NCI-H1105 treated with DMSO at 0.1 percent for 48 hours (cell line): ENCODE data around the gene THOP1.

ENCODE experiments used
- DNase-seq: peaks from one replicate; lab custom pipeline; 2025; lab: John Stamatoyannopoulos, UW

The THOP1 gene

DNA sequence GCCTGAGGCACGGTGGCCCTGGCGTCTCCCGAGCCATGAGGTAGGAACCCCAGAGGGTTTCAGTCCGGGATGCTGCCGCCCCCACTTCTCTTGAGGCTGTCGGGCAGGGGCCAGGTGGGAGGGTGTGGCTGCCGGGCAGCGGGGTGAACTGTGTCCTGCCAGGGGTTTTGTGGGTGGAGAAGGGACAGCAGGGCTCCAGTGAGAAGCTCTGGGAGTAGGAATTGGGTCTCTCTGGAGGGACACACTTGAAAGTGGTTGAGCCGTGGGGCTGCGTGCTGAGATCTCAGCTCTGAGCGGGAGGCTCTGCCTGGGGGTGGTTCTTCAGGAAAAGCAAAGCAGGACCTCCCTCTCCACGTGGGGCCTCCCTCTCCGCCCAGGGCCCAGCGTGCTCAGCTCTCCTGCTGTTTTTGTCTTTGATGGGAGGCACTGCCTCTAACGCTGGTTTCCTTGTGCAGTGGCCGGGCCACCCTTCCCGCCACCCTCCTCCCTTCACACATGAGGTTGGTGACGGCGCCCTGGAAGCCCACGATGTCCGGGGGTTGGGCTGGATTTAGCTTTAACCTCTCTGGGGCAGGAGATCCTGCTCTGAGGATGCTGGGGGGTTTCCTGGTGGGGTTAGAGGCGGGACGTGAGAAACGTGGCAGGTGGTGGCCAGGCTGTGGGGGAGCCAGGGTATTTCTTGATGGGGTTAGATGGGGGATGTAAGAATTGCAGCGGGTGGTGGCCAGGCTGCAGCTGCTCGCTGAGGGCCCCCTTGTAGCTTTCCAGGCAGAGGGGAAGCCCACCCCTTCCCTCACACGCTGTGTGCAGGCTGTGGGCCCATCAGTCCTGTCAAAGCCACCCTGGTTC is 19.1 kb downstream of the THOP1 start:
- DNase-seq = no peak

DNA sequence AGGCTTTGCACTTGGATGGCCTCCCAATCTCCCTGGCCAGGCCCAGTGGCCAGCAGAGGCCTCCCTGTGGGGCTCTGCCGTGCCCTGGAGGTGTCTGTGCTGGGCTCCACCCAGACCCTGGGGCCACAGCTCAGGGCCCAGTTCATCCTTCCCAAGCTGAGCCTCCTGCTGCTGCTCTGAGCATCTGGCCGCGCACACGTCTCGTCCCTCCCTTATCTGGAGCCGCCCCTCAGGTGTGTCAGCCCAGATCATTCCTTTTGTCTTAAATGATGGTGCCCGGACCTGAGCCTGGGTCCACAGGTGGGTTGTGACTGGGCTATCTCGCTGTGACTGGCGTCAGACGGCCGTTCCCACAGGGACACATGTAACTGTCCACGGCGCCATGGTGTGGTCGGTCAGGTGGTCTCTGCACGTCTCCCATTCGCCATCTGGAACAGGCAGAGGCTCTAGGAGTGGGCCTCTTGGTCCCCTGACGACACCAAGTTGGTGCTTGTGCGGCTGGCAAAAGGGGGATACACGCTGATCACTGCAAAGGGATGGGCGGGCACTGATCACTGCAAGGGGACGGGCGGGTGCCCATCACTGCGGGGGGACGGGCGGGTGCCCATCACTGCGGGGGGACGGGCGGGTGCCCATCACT is 20.1 kb downstream of the THOP1 start:
- DNase-seq = no peak

DNA sequence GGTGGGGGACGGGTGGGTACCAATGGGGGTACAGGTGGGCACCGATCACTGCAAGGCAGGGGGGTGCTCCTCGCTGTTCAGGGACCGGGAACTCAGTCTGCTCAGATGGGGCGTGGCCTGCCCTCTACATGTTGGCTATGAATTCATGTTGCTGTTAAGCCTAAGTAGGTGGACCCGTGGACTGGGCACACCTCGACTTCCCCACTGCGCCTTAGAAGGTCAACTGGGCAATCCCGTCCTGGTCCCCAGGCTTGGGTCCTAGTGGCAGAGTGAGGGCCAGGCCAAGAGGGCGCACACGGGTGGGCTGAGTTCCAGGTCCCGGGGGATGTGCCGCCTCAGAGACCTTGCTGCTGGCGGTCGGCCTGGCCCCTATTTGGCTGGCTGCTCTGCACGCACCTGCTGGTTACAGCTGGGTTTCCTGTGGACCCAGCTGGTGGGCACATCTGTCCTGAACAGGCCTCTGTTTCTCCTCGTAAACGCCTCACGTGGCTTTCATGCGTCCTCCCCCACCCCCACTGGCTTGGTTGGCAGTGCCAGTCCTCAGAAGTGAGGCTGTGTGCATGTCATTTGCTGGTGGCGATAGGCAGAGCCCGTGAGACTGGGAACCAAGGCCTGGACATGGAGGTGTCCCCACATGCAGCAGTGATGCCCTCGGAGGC is 20.8 kb downstream of the THOP1 start:
- DNase-seq = no peak

DNA sequence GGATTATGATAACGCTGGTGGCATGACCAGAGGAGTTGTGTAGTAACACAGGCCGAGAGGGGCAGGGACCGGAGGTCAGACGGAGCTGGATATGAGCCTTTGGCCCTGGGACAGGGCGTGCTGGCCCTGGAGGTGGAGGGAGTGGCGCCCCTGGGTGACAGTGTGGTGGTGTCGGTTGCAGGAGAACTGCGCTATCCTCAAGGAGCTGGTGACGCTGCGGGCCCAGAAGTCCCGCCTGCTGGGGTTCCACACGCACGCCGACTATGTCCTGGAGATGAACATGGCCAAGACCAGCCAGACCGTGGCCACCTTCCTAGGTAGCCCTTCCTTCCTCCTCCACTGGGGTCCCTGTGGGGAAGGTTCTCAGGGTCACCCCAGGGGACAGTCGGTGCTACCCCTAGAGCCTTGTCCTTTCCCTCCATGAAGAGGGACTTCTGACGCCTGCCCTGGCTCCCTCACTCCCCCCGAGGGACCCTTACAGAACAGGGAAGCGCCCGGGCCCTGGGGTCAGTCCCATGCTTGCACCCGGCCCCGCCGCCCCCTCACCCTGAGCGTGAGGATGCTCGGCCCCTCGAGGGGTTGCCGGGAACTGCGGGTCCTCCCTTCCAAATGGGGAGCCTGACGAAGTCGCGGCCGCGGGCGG is 21.6 kb downstream of the THOP1 start:
- DNase-seq = no peak

DNA sequence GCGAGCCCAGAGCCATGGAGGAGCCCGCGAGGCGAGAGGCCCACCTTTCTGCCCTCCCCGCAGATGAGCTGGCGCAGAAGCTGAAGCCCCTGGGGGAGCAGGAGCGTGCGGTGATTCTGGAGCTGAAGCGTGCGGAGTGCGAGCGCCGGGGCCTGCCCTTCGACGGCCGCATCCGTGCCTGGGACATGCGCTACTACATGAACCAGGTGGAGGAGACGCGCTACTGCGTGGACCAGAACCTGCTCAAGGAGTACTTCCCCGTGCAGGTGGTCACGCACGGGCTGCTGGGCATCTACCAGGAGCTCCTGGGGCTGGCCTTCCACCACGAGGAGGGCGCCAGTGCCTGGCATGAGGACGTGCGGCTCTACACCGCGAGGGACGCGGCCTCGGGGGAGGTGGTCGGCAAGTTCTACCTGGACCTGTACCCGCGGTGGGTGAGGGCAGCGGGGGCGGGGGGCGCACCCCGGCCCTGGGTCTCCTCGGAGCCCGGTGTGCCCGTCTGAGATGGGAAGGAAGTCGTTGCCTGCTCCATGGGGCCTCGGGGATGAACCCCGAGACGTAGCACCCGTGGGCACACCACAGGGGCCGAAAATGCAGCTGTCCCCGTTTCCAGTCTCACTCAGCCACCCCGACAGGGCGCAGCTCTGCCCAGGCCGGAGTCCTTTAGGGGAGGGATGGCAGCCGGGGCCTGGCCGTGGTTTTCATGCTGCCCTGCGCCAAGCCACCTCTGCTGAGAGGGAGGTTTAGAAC is 22.3 kb downstream of the THOP1 start:
- no peak for DNase-seq

DNA sequence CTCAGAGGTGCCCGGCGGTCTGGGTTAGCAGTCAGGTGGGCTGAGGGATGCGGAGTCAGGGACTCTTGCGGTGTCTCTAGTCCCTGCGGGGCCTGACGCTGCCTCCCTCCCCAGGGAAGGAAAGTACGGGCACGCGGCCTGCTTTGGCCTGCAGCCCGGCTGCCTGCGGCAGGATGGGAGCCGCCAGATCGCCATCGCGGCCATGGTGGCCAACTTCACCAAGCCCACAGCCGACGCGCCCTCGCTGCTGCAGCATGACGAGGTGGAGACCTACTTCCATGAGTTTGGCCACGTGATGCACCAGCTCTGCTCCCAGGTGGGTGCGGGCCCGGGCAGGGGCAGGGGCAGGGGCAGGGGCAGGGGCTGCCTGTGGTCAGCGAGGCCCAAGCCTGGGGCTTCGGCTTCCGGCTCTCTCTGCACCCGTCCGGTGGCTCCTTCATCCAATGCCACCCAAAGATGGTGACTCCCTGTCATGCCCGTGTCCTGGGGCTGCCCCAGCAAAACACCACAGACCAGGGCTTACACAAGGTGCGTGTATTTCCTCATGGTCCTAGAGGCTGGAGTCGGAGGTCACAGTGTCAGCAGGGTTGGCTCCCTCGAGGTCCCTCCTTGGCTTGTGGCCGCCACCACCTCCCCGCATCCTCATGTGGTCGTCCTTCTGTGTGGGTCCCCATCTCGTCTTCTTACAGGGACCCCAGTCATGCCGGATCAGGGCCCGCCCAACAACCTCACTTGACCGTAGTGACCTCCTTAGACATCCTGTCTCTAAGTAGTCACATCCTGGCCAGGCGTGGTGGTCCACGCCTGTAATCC is 23.0 kb downstream of the THOP1 start:
- no peak for DNase-seq

DNA sequence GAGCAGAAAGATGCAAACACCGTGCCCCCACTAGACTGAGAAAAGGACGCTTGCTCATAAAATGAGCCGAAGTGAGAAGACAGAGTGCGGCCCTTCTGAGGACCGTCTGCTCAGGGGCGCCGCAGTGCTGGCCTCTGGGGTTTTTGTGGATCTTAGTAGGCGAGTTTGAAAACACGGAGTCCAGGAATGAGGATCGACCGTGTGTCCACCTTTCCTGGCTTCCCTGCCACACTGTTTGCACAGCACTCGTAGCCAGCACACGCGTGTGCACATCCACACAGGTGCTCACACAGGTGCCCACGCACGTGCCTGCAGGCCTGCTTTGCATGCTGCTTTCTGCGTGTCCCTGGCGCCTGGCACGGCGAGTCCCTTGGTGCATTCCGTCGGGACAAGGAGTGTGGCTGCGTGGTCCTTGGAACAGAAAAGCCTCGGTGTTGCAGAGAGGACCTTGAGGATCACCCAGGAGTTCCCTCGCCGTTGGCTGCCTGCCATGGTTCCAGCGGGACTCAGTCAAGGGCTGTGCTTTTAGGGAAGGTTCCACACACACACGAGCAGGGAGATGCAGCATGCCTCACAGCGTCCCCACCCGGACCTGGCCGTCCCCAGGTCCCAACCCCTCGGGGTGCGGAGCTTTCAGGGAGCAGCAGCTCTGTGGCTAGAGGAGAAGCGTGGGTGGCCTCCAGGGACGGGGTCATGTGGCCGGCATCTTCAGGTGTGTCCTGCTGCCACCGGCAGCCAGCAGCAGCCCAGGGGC is 24.3 kb downstream of the THOP1 start:
- no peak for DNase-seq

DNA sequence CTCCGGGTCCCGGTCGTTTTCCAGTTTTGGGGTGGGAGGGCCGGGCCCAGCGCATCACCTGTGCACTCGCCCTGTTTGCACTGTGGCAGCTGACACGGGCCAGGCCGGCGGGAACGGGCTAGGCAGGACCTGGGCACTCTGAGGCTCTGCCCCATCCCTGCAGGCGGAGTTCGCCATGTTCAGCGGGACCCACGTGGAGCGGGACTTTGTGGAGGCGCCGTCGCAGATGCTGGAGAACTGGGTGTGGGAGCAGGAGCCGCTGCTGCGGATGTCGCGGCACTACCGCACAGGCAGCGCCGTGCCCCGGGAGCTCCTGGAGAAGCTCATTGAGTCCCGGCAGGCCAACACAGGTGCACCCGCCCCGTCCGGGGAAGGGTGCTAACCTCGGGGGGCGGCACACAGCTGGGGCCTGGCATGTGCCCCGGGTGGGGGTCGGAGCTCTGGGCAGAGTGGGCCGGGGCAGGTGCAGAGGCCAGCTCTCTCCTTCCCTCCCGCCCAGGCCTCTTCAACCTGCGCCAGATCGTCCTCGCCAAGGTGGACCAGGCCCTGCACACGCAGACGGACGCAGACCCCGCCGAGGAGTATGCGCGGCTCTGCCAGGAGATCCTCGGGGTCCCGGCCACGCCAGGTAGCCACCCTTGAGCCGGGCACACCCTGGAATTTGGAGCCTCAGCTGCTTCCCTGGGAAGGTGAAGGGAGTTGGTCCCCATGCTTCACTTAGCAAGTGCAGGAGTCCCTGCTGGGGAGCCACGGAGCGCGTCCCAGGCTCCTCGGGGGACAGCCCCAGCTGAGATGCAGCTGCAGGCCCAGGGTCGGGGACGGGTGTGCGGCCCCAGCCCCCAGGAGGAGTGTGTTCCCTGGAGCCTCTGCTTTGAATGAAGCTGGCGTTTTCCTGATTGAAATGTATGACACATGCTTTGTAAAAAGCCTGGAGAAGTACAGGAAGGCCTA is 25.1 kb downstream of the THOP1 start:
- no peak for DNase-seq

DNA sequence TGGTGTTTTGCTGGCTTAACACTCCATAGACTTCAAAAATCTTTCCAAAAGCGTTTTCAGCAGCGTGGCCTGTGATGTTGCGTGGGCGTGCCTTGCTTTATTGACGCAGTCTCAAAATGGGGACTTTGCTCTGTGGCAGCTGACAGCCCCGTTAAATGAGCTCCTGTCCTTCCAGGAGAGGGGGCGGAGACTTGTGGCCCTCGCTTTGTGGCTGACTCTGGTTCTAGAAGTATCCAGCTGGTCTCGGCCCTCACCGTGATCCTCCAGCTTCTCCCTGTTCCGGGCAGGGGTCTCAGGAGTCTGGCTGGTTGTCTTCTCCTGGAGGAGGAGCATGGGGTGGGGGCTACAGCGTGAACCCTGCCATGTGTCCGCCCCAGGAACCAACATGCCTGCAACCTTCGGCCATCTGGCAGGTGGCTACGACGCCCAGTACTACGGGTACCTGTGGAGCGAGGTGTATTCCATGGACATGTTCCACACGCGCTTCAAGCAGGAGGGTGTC is 26.0 kb downstream of the THOP1 start:
- no peak for DNase-seq

DNA sequence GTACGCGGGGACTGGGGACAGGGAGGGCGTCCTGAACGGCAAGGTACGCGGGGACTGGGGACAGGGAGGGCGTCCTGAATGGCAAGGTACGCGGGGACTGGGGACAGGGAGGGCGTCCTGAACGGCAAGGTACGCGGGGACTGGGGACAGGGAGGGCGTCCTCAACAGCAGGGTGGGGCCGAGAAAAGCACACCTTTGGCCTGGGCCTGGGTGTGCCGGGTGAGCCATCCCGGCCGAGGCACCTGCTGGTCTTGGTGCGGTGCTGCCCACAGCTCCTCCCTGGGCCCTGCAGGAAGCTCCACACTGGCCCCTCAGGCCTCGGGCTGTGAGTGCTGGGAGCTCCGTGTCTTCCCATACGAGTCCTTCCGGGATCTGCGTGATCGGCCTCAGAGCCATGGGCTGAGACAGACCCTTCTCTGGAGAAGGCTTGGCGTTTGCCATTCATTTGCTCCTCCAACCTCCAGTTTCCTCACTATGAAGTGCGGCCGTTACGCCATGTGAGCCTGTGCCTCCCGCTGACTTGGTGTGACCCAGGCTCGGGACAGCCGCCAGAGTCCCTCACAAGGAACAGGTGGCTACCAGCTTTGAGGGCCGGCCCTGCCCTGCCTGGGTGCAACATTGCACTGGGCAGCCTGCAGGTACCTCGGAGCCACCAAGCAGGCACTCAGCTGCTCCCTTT is 26.6 kb downstream of the THOP1 start:
- no peak for DNase-seq

DNA sequence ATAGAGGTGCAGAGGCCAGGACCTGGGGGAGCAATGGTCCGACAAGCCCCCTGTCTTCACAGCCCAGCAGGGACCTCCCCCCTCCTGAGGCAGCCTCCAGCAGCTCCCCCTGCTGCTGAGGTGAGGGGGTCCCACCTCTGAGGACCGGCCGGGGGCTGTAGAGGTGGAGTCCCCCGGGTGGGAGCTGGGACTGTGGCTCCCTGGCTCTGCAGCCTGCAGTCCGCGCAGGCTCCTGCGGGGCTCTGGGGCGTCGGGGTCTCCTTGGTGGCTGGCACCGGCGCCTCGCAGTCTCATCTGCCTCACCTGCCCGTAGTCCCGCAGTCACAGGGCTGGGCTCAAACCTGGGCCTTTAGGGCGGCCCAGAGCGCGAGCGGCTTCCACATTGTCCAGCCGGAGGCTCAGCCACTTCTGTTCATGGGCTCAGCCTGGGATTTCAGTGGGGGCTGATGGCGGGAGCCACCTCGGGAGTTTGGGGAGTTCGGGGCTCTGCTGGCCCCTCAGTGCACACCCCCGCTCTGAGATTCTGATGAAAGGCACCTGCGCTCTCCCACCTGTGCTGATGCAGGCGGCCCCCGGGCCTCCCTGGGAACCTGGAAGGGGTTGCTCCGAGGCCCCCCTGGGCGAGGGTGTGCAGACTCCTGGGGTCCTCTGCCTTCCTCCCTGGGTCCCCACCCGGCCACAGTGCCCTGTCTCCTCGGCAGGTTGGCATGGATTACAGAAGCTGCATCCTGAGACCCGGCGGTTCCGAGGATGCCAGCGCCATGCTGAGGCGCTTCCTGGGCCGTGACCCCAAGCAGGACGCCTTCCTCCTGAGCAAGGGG is 27.3 kb downstream of the THOP1 start:
- DNase-seq = no peak

DNA sequence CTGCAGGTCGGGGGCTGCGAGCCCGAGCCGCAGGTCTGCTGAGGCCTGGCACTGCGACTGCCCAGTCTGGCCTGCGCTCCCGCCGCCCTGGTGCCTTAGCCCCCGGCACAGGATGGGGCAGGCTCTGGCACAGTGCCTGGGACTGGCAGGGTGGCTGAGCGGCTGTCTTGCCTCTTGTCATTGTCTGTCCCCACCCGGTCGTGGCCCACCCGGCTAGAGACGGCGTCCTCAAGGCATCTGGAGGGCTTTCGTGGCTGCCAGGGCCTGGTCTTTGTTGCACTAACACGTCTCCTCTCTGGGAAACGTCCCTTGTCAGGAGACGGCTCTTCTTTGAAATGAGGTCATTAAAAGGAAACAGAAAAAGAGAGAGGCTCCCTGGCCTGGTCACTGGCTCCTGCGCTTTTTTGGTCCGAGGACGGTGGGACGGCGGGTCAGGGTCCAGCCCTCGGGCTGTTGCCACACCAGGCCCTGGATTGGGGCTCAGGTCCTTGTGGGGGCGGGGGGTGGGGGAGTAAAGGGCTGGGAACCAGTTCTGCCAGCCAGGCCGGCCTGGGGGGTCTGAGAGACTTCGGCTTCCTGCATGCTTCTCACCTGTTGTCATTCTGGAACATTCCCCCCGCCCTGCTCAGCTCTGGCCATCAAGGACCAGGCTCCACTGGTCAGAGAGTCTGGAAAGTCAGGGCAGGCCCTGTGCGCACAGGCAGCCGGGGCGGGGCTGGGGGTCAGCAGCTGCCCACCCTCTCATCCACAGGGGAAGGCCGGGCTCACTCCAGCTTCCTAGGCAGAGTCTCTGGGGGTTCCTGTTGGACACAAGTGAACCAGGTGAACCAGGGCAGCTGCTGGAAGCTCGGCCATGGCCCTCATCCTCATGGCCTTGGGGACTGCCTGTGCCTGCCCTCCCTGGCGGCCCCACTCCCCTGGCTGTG is 28.2 kb downstream of the THOP1 start:
- DNase-seq = no peak

DNA sequence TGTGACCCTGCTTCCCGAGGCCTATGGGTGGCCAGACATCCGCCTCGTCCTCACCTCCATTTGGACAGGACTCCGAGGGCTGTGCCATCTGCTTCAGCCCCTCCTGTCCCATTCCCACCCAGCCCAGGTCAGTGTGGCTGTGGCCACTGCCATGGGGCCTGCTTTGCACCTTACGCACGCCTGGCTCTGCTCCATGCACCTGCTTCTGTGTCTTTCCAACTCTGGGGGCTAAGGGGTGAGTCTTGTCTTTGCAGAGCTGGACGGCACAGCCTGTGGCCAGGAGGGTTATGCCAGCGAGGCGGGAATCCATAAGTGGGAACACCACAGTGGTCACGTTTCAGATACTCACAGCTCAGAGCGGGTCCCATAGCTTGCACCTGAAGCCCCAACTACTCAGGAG is 29.1 kb downstream of the THOP1 start:
- DNase-seq = no peak

DNA sequence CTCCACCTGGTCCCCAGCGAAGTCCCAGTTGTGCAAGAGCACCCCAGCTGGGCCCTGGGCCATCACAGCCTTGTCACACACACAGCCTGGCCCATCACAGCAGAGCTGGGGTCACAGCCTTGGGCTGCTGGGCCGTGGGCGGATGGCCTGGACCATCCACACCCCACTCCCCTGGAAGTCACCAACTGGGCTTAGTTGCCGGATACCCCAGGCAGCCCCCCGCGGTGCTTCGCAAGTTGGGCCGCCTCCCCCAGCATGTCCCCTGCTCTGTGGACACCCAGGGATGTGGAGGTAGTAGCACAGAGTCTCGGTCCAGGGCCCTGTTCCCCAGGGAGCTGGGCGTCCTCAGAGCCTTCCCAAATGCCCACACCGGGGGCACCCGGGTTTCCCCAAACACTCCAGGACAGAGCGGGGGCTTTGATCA is 29.9 kb downstream of the THOP1 start:
- DNase-seq = no peak

DNA sequence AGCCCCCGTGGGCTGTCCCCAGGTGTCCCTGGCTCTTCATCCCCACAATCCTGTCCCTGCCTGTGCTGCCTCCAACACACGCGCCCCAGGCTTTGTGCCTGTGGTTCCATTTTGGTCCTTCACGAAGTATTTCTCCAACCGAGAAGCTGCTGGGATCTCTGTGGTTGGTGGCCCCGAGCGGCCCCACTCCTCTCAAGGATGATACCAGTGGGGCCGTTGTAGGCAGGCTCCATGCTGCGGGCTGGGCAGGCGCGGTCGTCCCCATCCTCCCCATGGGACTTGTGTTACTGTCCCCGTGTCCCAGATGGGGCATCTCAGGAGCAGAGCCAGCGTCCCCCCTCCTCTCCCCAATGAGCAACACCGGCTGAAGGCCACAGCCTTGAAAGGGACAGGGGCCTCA is 30.6 kb downstream of the THOP1 start:
- no peak for DNase-seq

DNA sequence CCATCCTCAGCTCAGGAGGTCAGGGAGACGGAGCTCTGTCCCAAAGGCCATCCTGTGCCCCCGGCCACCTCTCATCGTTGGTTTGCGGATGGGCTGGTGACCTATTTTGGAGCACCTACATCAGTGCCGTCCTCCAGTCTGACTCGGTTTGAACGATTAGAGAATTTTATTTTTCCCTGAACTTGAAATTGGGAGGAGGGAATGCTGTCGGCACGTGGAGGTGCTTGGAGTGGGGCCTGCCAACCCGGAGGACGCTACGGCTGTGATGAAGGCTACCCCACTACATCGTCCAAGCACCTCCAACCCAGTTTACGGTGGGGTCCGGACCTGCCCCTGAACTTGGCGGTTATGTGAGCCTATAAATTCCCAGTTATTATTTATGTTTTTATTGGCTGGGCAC is 31.3 kb downstream of the THOP1 start:
- DNase-seq = no peak
